Endothelial cell of umbilical vein (primary cell): ENCODE data around the gene HCN2. TPM values are rescaled to one million over a fixed set of nuclear protein-coding genes. Genes with fewer than 3 reads are reported as not detected.

Experiments used
- BruUV-seq: library from RNA; stranded (reverse); fragments of 400-500 nt; replicated peaks from 2 replicates; lab custom pipeline; 2021; lab: Mats Ljungman, UMichigan
- CTCF ChIA-PET: fragments of 300-600, 350-600 bp; sonication (Branson Sonifier 250); formaldehyde crosslinking; loops from one replicate; lab custom pipeline; 2021; ENCODE audit warnings: antibody characterized with exemption, inconsistent platforms; lab: Charles Lee
- POLR2A ChIA-PET: fragments of 300-600, 350-600 bp; sonication (Branson Sonifier 250); formaldehyde crosslinking; loops from one replicate; lab custom pipeline; 2021; ENCODE audit warnings: antibody characterized with exemption, inconsistent platforms; lab: Charles Lee
- DNase-seq: peaks from one replicate; pipeline ENCODE4 v3.0.0-alpha.2; 2011; ENCODE audit warnings: low read depth, low spot score
- FAIRE-seq: peaks from 2 replicates; lab custom pipeline; 2011; peaks lifted over from hg19 to GRCh38; lab: Jason Lieb, UNC
- H2AFZ ChIP-seq: 2 replicates; pipeline ENCODE4 v1.6.0; 2012; ENCODE audit warnings: low read depth, low read length, control low read depth, inconsistent platforms
- H3K27ac ChIP-seq: 2 replicates; pipeline ENCODE4 v1.5.1; 2011; ENCODE audit warnings: low read depth, mild to moderate bottlenecking, control low read depth, low read length, moderate library complexity; ENCODE audit not compliant: insufficient read depth
- H3K27me3 ChIP-seq, 2 experiments: 2 replicates each; pipeline versions ENCODE4 v1.6.0 to v1.6.1; 2011; ENCODE audit warnings: low read length in 2 of 2, mixed read lengths in 1 of 2; ENCODE audit not compliant: control insufficient read depth in 2 of 2, insufficient read depth in 2 of 2
- H3K36me3 ChIP-seq, 2 experiments: 2 replicates in 1 of 2; 3 replicates in 1 of 2; pipeline ENCODE4 v1.5.1; 2011; ENCODE audit warnings: low read length in 2 of 2, mild to moderate bottlenecking in 1 of 2, moderate library complexity in 1 of 2; ENCODE audit not compliant: control insufficient read depth in 2 of 2, insufficient read depth in 2 of 2; ENCODE audit errors: extremely low read depth in 1 of 2
- H3K4me1 ChIP-seq: 3 replicates; pipeline ENCODE4 v1.5.1; 2011; ENCODE audit warnings: mild to moderate bottlenecking, low read length; ENCODE audit not compliant: control insufficient read depth, insufficient read depth; ENCODE audit errors: extremely low read depth
- H3K4me2 ChIP-seq: 2 replicates; pipeline ENCODE4 v1.6.1; 2011; ENCODE audit warnings: low read length, control low read depth, mixed read lengths; ENCODE audit not compliant: insufficient read depth
- H3K4me3 ChIP-seq, 3 experiments: fragments of 200-600 bp in 1 of 3; sonication (generic), shearing (Covaris generic) in 1 of 3; replicated peaks in 1 of 3; 2 replicates each; pipeline ENCODE4 v1.5.1; 2011 to 2016; ENCODE audit warnings: control low read depth in 3 of 3, low read length in 3 of 3, mild to moderate bottlenecking in 2 of 3, inconsistent platforms in 1 of 3, low read depth in 1 of 3, moderate library complexity in 1 of 3; ENCODE audit not compliant: insufficient read depth in 1 of 3
- H3K79me2 ChIP-seq: 2 replicates; pipeline ENCODE4 v1.6.0; 2012; ENCODE audit warnings: low read length, inconsistent platforms; ENCODE audit not compliant: control insufficient read depth, insufficient read depth
- H3K9ac ChIP-seq: replicated peaks from 2 replicates; pipeline ENCODE3; 2011; ENCODE audit warnings: low read length, control low read depth; ENCODE audit not compliant: insufficient read depth; ENCODE audit errors: extremely low read depth
- H3K9me1 ChIP-seq: replicated peaks from 3 replicates; pipeline ENCODE4 v1.6.0; 2011; ENCODE audit warnings: mild to moderate bottlenecking, low read length; ENCODE audit not compliant: control insufficient read depth, insufficient read depth; ENCODE audit errors: extremely low read depth
- H3K9me3 ChIP-seq: replicated peaks from 2 replicates; pipeline ENCODE4 v1.5.1; 2012; ENCODE audit warnings: low read length, inconsistent platforms; ENCODE audit not compliant: control insufficient read depth, insufficient read depth
- H4K20me1 ChIP-seq: replicated peaks from 2 replicates; pipeline ENCODE3; 2011; ENCODE audit warnings: mild to moderate bottlenecking, low read length; ENCODE audit not compliant: control insufficient read depth, insufficient read depth; ENCODE audit errors: extremely low read depth
- EZH2 ChIP-seq: IDR thresholded peaks from 2 replicates; pipeline ENCODE4 v1.6.1; 2012; ENCODE audit warnings: borderline replicate concordance, low read depth, mild to moderate bottlenecking, moderate library complexity, low read length, inconsistent platforms; ENCODE audit not compliant: severe bottlenecking
- FOS ChIP-seq: IDR thresholded peaks from 2 replicates; pipeline ENCODE4 v1.6.1; 2011; ENCODE audit warnings: mild to moderate bottlenecking, low read length, moderate library complexity, borderline replicate concordance; ENCODE audit not compliant: insufficient read depth
- POLR2A ChIP-seq: IDR thresholded peaks from 2 replicates; pipeline ENCODE4 v1.6.1; 2012; ENCODE audit warnings: low read depth, mild to moderate bottlenecking, control low read depth, low read length
- POLR2AphosphoS5 ChIP-seq: IDR thresholded peaks from 2 replicates; pipeline ENCODE4 v1.6.1; 2012; ENCODE audit warnings: low read depth, mild to moderate bottlenecking, control low read depth, low read length, moderate library complexity; ENCODE audit not compliant: insufficient read depth
- dilution Hi-C: fragments of 300-500 bp; cut with MboI; formaldehyde crosslinking; loops from one replicate; pipeline ENCODE4 v1.15.0; 2019; ENCODE audit warnings: low sequenced_read_pairs; ENCODE audit not compliant: extremely low pct_ligation_motif_present
- intact Hi-C: fragments of 100-400 bp; cut with micrococcal nuclease; formaldehyde crosslinking; loops from one replicate; pipeline ENCODE4 v1.10.0; 2022
- polyA plus RNA-seq, 4 experiments: library from polyadenylated mRNA; depleted of rRNA in 3 of 4; stranded (reverse) in 3 of 4; unstranded in 1 of 4; fragments of >200 nt; gene quantifications; 2 replicates each; pipeline versions ENCODE4 v1.2.1 to v1.2.3, GENCODE V29; 2011 to 2012; ENCODE audit warnings: missing spikeins in 1 of 4
- total RNA-seq: library from RNA; stranded (reverse); gene quantifications from 2 replicates; pipeline ENCODE4 v1.2.3, GENCODE V29; 2021

HCN2 gene
- total and polyA plus RNA-seq, 2 donors (not counting 3 experiments of a cell fraction or from before 2014, with no cell fraction given) = 0.18 to 0.53 TPM

GRCh38 chr19:583198-583967, 6.3 kb upstream of the HCN2 start:
- Histone ChIP-seq H3K4me1 (no peaks in the 10 kb centered on the region), H2AFZ (no peak overlapping the region), H3K9me1 (no peaks in the 10 kb centered on the region), H3K9me3 (no peaks in the 10 kb centered on the region), H3K79me2 (peaks cover 18% of the 10 kb centered on the region), H3K4me2 (no peak overlapping the region), H4K20me1 (no peaks in the 10 kb centered on the region), H3K27ac (no peak overlapping the region), H3K4me3 (no peak overlapping the region), H3K36me3 (peaks cover 2 to 28% of the 10 kb centered on the region in 2 experiments), H3K27me3 (peaks cover 0 to under 1% of the 10 kb centered on the region in 2 experiments), H3K9ac (no peak overlapping the region)
- TSS peak; percentile 95 for BruUV-seq
- FAIRE-seq = no peak
- TF ChIP-seq EZH2 (no peak), FOS (no peak)
- dilution Hi-C loops (no loop called here), intact Hi-C loops (no loop called here)
- no peak for DNase-seq
- CTCF ChIA-PET = interaction anchor here (0.7 to 1.7 kb wide), 12 partner anchors 8 to 151 kb away, joined by 3 to 21 read pairs (median 6); no protein-coding TSS in a partner anchor
- POLR2A ChIA-PET = interaction anchor here (1.2 kb wide), 1 partner anchor 9 kb away, joined by 3 read pairs; no protein-coding TSS in a partner anchor

- TF ChIP-seq POLR2A (peak; percentile 1), POLR2AphosphoS5 (no peak), EZH2 (no peak)
- Histone ChIP-seq H3K27ac (no peak overlapping the region), H3K27me3 (peaks cover 4 to 6% of the 10 kb centered on the region in 2 experiments), H3K36me3 (peaks cover 2 to 28% of the 10 kb centered on the region in 2 experiments), H3K4me3 (no peak overlapping the region), H3K9me1 (no peaks in the 10 kb centered on the region), H3K79me2 (peaks cover 14% of the 10 kb centered on the region), H3K9ac (no peak overlapping the region), H3K4me1 (no peaks in the 10 kb centered on the region), H3K4me2 (no peak overlapping the region), H2AFZ (no peak overlapping the region), H4K20me1 (no peaks in the 10 kb centered on the region), H3K9me3 (no peaks in the 10 kb centered on the region)
- DNase-seq = no peak
- intact Hi-C loops = loop anchor here (2.0 kb wide), 2 partner anchors 79 to 151 kb away; partner anchors contain the start of gene RNF126
- dilution Hi-C loops = no loop called here
- no TSS peak for BruUV-seq
- no peak for FAIRE-seq
- CTCF ChIA-PET = interaction anchor here (0.6 to 2.6 kb wide), 18 partner anchors 9 to 150 kb away, joined by 3 to 21 read pairs (median 6); partner anchors contain the start of genes BSG and RNF126
- POLR2A ChIA-PET = interaction anchor here (1.0 to 1.2 kb wide), 2 partner anchors 8 to 9 kb away, joined by 3 to 4 read pairs; no protein-coding TSS in a partner anchor
These were observed 5.8 kb upstream of the HCN2 start for GRCh38 chr19:583968-584239.
